Measurements from ENCODE around the gene LPGAT1. TPM values are rescaled to one million over a fixed set of nuclear protein-coding genes. Genes with fewer than 3 reads are reported as not detected.
A peak's percentile ranks its signal among the peaks of the same experiment; 100 is the strongest.
"Not testable (repeated sequence)": the region's sequence is repeated elsewhere in the genome, so short reads cannot be mapped to it uniquely, and the experiment has no call there.

The LPGAT1 gene
- total RNA-seq, 2 donors from 2014 or later: 24.4 to 50.1 TPM

DNA sequence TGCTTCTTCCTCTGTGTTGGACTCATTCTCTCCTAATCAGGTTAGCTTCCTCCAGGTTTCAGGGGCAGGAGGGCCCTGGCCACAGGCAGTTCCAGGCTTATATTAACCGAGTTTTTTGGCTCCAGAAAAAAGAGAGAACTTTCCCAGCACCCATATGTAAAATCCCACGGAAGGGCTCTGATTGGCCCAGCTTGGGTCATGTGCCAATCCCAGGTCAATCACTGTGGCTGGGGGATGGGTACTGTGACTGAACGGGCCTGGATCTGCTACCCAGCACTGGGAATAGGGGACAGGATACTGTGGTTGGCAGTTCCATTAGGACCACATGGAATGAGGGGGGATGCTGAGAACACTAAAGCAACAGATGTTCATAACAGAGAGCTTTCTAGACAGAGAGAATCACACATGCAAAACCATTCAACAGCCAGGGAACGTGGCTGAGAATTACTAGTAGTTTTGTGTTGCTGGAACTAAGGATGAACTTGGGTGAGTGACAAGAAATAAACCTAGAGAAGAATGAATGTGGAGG, 104.0 kb downstream of the LPGAT1 start:
- no peak for ATAC-seq
- Histone ChIP-seq H3K27me3 (no peaks in the 10 kb centered on the region), H3K4me3 (no peak overlapping the region), H3K36me3 (replicated peaks in 1 of 2; ENCODE audit: insufficient read depth in 1 of 2, low read depth in 2 of 2) (no peaks in the 10 kb centered on the region), H3K9me3 (no peaks in the 10 kb centered on the region), H3K27ac (no peak overlapping the region), H3K4me1 (peaks cover 8% of the 10 kb centered on the region)
- TF ChIP-seq, protein P1, sequence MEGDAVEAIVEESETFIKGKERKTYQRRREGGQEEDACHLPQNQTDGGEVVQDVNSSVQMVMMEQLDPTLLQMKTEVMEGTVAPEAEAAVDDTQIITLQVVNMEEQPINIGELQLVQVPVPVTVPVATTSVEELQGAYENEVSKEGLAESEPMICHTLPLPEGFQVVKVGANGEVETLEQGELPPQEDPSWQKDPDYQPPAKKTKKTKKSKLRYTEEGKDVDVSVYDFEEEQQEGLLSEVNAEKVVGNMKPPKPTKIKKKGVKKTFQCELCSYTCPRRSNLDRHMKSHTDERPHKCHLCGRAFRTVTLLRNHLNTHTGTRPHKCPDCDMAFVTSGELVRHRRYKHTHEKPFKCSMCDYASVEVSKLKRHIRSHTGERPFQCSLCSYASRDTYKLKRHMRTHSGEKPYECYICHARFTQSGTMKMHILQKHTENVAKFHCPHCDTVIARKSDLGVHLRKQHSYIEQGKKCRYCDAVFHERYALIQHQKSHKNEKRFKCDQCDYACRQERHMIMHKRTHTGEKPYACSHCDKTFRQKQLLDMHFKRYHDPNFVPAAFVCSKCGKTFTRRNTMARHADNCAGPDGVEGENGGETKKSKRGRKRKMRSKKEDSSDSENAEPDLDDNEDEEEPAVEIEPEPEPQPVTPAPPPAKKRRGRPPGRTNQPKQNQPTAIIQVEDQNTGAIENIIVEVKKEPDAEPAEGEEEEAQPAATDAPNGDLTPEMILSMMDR (IDR thresholded peaks at IDR 0.05): no peak
- TF ChIP-seq POLR2A (IDR thresholded peaks at IDR 0.05): no peak
- no peak for DNase-seq
- intact Hi-C loops (cut with DNase I): no loop called here
- WGBS, 2 donors: 64 to 71% methylated on average over 4 of the region's 4 CpGs

GRCh38 chr1:211724687-211725196, 105.8 kb downstream of the LPGAT1 start:
- Histone ChIP-seq H3K27me3 (no peaks in the 10 kb centered on the region), H3K27ac (peak overlapping the region in 2 of 4 donors; percentile 4 to 58), H3K9me3 (no peaks in the 10 kb centered on the region), H3K4me3 (no peak overlapping the region), H3K36me3 (replicated peaks in 1 of 2; ENCODE audit: insufficient read depth in 1 of 2, low read depth in 2 of 2) (no peaks in the 10 kb centered on the region), H3K4me1 (peaks cover 8% of the 10 kb centered on the region)
- peak in 3 of 4 donors; percentile 36 to 47 (median 37) for DNase-seq
- TF ChIP-seq, protein P1 (IDR thresholded peaks at IDR 0.05): no peak
- no peak for TF ChIP-seq POLR2A (IDR thresholded peaks at IDR 0.05)
- ATAC-seq: peak; percentile 88
- intact Hi-C loops (cut with DNase I): no loop called here
- 40 to 42% methylated on average over 11 of the region's 11 CpGs for WGBS, 2 donors

DNA sequence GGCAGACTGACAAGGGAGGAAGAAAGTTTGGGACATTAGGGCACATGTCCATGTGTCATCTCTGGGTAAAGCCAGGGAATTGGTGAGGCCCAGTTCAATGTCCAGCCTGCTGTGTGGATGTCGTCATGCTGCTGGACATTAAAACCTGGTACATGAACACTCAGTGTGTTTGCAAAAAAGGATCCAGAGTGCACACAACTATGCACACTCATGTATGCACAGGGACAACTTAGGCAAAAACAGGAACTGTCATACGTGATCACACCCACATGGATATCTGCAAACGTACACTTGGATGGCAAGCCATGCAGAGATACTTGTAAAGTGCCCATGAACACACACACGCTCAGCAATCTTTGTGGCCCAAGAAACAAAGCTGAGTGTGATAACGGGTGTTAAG, 107.3 kb downstream of the LPGAT1 start:
- WGBS, 2 donors: 78 to 83% methylated on average over 5 of the region's 5 CpGs

GRCh38 chr1:211722277-211723175, 108.0 kb downstream of the LPGAT1 start:
- no peaks in the 10 kb centered on the region for H3K9me3 ChIP-seq
- intact Hi-C loops (cut with DNase I): no loop called here
- no peak overlapping the region for H3K4me3 ChIP-seq
- no peaks in the 10 kb centered on the region for H3K36me3 ChIP-seq (replicated peaks in 1 of 2; ENCODE audit: insufficient read depth in 1 of 2, low read depth in 2 of 2)
- DNase-seq (no peak), ATAC-seq (no peak)
- 82 to 83% methylated on average over 6 of the region's 6 CpGs for WGBS, 2 donors
- H3K27ac ChIP-seq: no peak overlapping the region
- no peaks in the 10 kb centered on the region for H3K27me3 ChIP-seq
- no peak for TF ChIP-seq POLR2A (IDR thresholded peaks at IDR 0.05)
- TF ChIP-seq, protein P1 (IDR thresholded peaks at IDR 0.05): no peak
- H3K4me1 ChIP-seq: peaks cover 8% of the 10 kb centered on the region

More for the DNA sequence above, 107.3 kb downstream of the LPGAT1 start:
- H3K27ac ChIP-seq: no peak overlapping the region
- H3K36me3 ChIP-seq (replicated peaks in 1 of 2; ENCODE audit: insufficient read depth in 1 of 2, low read depth in 2 of 2): no peaks in the 10 kb centered on the region
- TF ChIP-seq, protein P1 (IDR thresholded peaks at IDR 0.05): no peak
- TF ChIP-seq POLR2A (IDR thresholded peaks at IDR 0.05): no peak
- no peak overlapping the region for H3K4me3 ChIP-seq
- intact Hi-C loops (cut with DNase I): no loop called here
- ATAC-seq: no peak
- H3K9me3 ChIP-seq: no peaks in the 10 kb centered on the region
- H3K4me1 ChIP-seq: peaks cover 8% of the 10 kb centered on the region
- no peak for DNase-seq
- no peaks in the 10 kb centered on the region for H3K27me3 ChIP-seq

DNA sequence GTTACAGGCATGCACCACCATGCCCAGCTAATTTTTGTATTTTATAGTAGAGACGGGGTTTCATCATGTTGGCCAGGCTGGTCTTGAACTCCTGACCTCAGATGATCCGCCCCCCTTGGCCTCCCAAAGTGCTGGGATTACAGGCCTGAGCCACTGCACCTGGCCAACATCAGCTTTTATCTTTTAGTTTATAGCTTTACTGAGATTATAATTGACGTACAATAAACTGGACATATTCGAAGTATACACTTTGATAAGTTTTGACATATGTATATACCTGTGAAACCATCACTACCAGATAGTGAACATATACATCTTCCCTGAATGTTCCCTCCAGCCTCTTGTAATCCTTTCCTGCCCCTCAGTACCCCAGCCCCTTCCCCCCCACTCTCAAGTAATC, 114.0 kb downstream of the LPGAT1 start:
- H3K36me3 ChIP-seq (replicated peaks in 1 of 2; ENCODE audit: insufficient read depth in 1 of 2, low read depth in 2 of 2); H3K9me3 ChIP-seq; H3K4me3 ChIP-seq; intact Hi-C loops (cut with DNase I); ATAC-seq; H3K27ac ChIP-seq; H3K4me1 ChIP-seq; DNase-seq; H3K27me3 ChIP-seq: not testable (repeated sequence)
- 81 to 90% methylated on average over 4 of the region's 4 CpGs for WGBS, 2 donors

All from body of pancreas (tissue), 4 donors.